CD4-positive, alpha-beta memory T cell (primary cell): ENCODE data around the gene SARS1. TPM values are rescaled to one million over a fixed set of nuclear protein-coding genes. Genes with fewer than 3 reads are reported as not detected.

Source experiments
- CTCF ChIA-PET: fragments of 350-600 bp; sonication (Branson Sonifier 250); formaldehyde crosslinking; loops from one replicate; lab custom pipeline; 2021; ENCODE audit warnings: inconsistent platforms; ENCODE audit not compliant: partially characterized antibody; lab: Charles Lee
- POLR2A ChIA-PET: fragments of 350-600 bp; sonication (Branson Sonifier 250); formaldehyde crosslinking; loops from one replicate; lab custom pipeline; 2021; ENCODE audit not compliant: partially characterized antibody; lab: Charles Lee
- DNase-seq, 5 donors: peaks; one replicate each; pipeline versions ENCODE4 v3.0.0 to v3.0.0-alpha.2; 2020 to 2022; ENCODE audit warnings: mixed read lengths in 1 of 5
- H3K27ac ChIP-seq: one replicate; pipeline ENCODE4 v1.7.0; 2013; ENCODE audit warnings: low read depth, low read length
- H3K27me3 ChIP-seq: 2 replicates; pipeline ENCODE4 v1.7.0; 2013; ENCODE audit warnings: mild to moderate bottlenecking, low read length, moderate library complexity; ENCODE audit not compliant: insufficient read depth
- H3K36me3 ChIP-seq: 2 replicates; pipeline ENCODE4 v1.7.0; 2013; ENCODE audit warnings: mild to moderate bottlenecking, low read length, moderate library complexity; ENCODE audit not compliant: insufficient read depth
- H3K4me1 ChIP-seq: 2 replicates; pipeline ENCODE4 v1.7.0; 2013; ENCODE audit warnings: mild to moderate bottlenecking, low read length, moderate library complexity; ENCODE audit not compliant: insufficient read depth
- H3K4me3 ChIP-seq, 2 donors: one replicate each; pipeline ENCODE4 v1.7.0; 2013; ENCODE audit warnings: low read length in 2 of 2, mild to moderate bottlenecking in 1 of 2
- H3K9me3 ChIP-seq, 2 donors: one replicate each; pipeline ENCODE4 v1.7.0; 2013; ENCODE audit warnings: low read length in 2 of 2, control low read depth in 1 of 2; ENCODE audit not compliant: control insufficient read depth in 1 of 2
- H3K27ac Mint-ChIP-seq, 7 donors: one replicate each; pipeline ENCODE4 v1.8.0; 2020 to 2021; ENCODE audit warnings: mixed read lengths in 7 of 7, mild to moderate bottlenecking in 6 of 7, inconsistent platforms in 3 of 7, moderate library complexity in 3 of 7
- H3K27me3 Mint-ChIP-seq, 2 donors: one replicate each; pipeline ENCODE4 v1.8.0; 2020 to 2021; ENCODE audit warnings: mixed read lengths in 2 of 2
- H3K36me3 Mint-ChIP-seq, 2 donors: one replicate each; pipeline ENCODE4 v1.8.0; 2020 to 2021; ENCODE audit warnings: mixed read lengths in 2 of 2, inconsistent platforms in 1 of 2, mild to moderate bottlenecking in 1 of 2
- H3K4me1 Mint-ChIP-seq, 4 donors: one replicate each; pipeline ENCODE4 v1.8.0; 2020 to 2021; ENCODE audit warnings: mixed read lengths in 4 of 4, mild to moderate bottlenecking in 1 of 4
- H3K4me3 Mint-ChIP-seq, 8 donors: one replicate each; pipeline ENCODE4 v1.8.0; 2020 to 2021; ENCODE audit warnings: mixed read lengths in 8 of 8, mild to moderate bottlenecking in 7 of 8, moderate library complexity in 6 of 8, inconsistent platforms in 3 of 8
- H3K9me3 Mint-ChIP-seq, 8 donors: one replicate each; pipeline ENCODE4 v1.8.0; 2020 to 2021; ENCODE audit warnings: mixed read lengths in 8 of 8, mild to moderate bottlenecking in 5 of 8, inconsistent platforms in 3 of 8, moderate library complexity in 1 of 8
- intact Hi-C: fragments of 100-400 bp; cut with micrococcal nuclease; formaldehyde crosslinking; loops from one replicate; pipeline ENCODE4 v1.15.1; 2023
- polyA plus RNA-seq, 2 donors: library from polyadenylated mRNA; unstranded; fragments of 300-500 nt; fragmentation: Illumina TruSeq; gene quantifications; one replicate each; pipeline ENCODE4 v1.2.3, GENCODE V29; 2021
- total RNA-seq, 2 experiments: library from RNA; stranded (reverse); gene quantifications; one replicate each; pipeline ENCODE4 v1.2.3, GENCODE V29; 2021

SARS1 gene
- total and polyA plus RNA-seq, 4 experiments from 2014 or later = 153 to 199 (median 184) TPM

GRCh38 chr1:109256971-109257681 is 43.4 kb downstream of the SARS1 start:
- no peak overlapping the region for H3K4me3 ChIP-seq
- no peaks in the 10 kb centered on the region for H3K9me3 ChIP-seq
- no peaks in the 10 kb centered on the region for H3K36me3 ChIP-seq
- Mint-ChIP-seq H3K27me3 (no peaks in the 10 kb centered on the region), H3K4me3 (no peak overlapping the region), H3K36me3 (no peaks in the 10 kb centered on the region), H3K4me1 (peaks cover 2 to 12% (median 5%) of the 10 kb centered on the region in 4 donors), H3K9me3 (peaks cover 0 to 3% (median 0%) of the 10 kb centered on the region in 8 donors), H3K27ac (peak overlapping the region in 1 of 7 donors; percentile 3)
- DNase-seq = no peak
- H3K27me3 ChIP-seq = no peaks in the 10 kb centered on the region
- H3K27ac ChIP-seq = no peak overlapping the region
- ChIA-PET CTCF (interaction anchor here (0.9 to 2.0 kb wide), 2 partner anchors 18 to 21 kb away, joined by 4 to 5 read pairs; no protein-coding TSS in a partner anchor), POLR2A (no interaction called here)
- intact Hi-C loops = no loop called here
- peaks cover 6% of the 10 kb centered on the region for H3K4me1 ChIP-seq

- peaks cover 6% of the 10 kb centered on the region for H3K4me1 ChIP-seq
- no peaks in the 10 kb centered on the region for H3K9me3 ChIP-seq
- no peak overlapping the region for H3K27ac Mint-ChIP-seq
- ChIA-PET POLR2A (no interaction called here), CTCF (interaction anchor here (2.0 kb wide), 1 partner anchor 19 kb away, joined by 5 read pairs; no protein-coding TSS in a partner anchor)
- H3K36me3 Mint-ChIP-seq = no peaks in the 10 kb centered on the region
- intact Hi-C loops = no loop called here
- no peaks in the 10 kb centered on the region for H3K27me3 Mint-ChIP-seq
- no peak overlapping the region for H3K4me3 ChIP-seq
- no peak overlapping the region for H3K4me3 Mint-ChIP-seq
- no peaks in the 10 kb centered on the region for H3K27me3 ChIP-seq
- no peaks in the 10 kb centered on the region for H3K36me3 ChIP-seq
- DNase-seq = peak in 1 of 5 donors; percentile 5
- no peak overlapping the region for H3K27ac ChIP-seq
- peaks cover 0 to 9% (median 2%) of the 10 kb centered on the region in 4 donors for H3K4me1 Mint-ChIP-seq
- peaks cover 0 to 3% (median 0%) of the 10 kb centered on the region in 8 donors for H3K9me3 Mint-ChIP-seq
These were observed 44.1 kb downstream of the SARS1 start for GRCh38 chr1:109257682-109258421.

- DNase-seq = peak in 1 of 5 donors; percentile 36
- no peak overlapping the region for H3K4me3 Mint-ChIP-seq
- H3K27ac Mint-ChIP-seq = no peak overlapping the region
- Histone ChIP-seq H3K4me3 (no peak overlapping the region), H3K4me1 (peaks cover 6% of the 10 kb centered on the region), H3K27me3 (no peaks in the 10 kb centered on the region), H3K36me3 (no peaks in the 10 kb centered on the region), H3K27ac (no peak overlapping the region), H3K9me3 (no peaks in the 10 kb centered on the region)
- peaks cover 0 to 2% of the 10 kb centered on the region in 2 donors for H3K27me3 Mint-ChIP-seq
- POLR2A ChIA-PET = interaction anchor here (1.2 kb wide), 1 partner anchor 141 kb away, joined by 4 read pairs; no protein-coding TSS in a partner anchor
- H3K9me3 Mint-ChIP-seq = peaks cover 0 to 3% (median 0%) of the 10 kb centered on the region in 8 donors
- no peaks in the 10 kb centered on the region for H3K36me3 Mint-ChIP-seq
- intact Hi-C loops = no loop called here
- H3K4me1 Mint-ChIP-seq = peaks cover 2 to 9% (median 3%) of the 10 kb centered on the region in 4 donors
- CTCF ChIA-PET = interaction anchor here (1.1 kb wide), 1 partner anchor 234 kb away, joined by 3 read pairs; no protein-coding TSS in a partner anchor
These were observed 45.1 kb downstream of the SARS1 start for GRCh38 chr1:109258481-109259466.

GRCh38 chr1:109259674-109260557 is 46.2 kb downstream of the SARS1 start:
- POLR2A ChIA-PET = interaction anchor here (1.2 kb wide), 1 partner anchor 140 kb away, joined by 4 read pairs; no protein-coding TSS in a partner anchor
- Mint-ChIP-seq H3K36me3 (no peaks in the 10 kb centered on the region), H3K4me3 (no peak overlapping the region), H3K27ac (peak overlapping the region in 1 of 7 donors; percentile 35), H3K27me3 (peaks cover 0 to 2% of the 10 kb centered on the region in 2 donors), H3K4me1 (peaks cover 2 to 9% (median 3%) of the 10 kb centered on the region in 4 donors), H3K9me3 (peaks cover 0 to 3% (median 0%) of the 10 kb centered on the region in 8 donors)
- CTCF ChIA-PET = interaction anchor here (0.6 to 1.6 kb wide), 5 partner anchors 17 to 272 kb away, joined by 3 to 5 read pairs (median 3); no protein-coding TSS in a partner anchor
- Histone ChIP-seq H3K27me3 (no peaks in the 10 kb centered on the region), H3K4me1 (no peaks in the 10 kb centered on the region), H3K36me3 (no peaks in the 10 kb centered on the region), H3K9me3 (no peaks in the 10 kb centered on the region), H3K4me3 (no peak overlapping the region), H3K27ac (no peak overlapping the region)
- intact Hi-C loops = loop anchor here (5.0 kb wide), 1 partner anchor 232 kb away; the partner anchor contains the start of gene CYB561D1
- no peak for DNase-seq

GRCh38 chr1:109261006-109261405 is 47.3 kb downstream of the SARS1 start:
- no peaks in the 10 kb centered on the region for H3K9me3 ChIP-seq
- H3K4me1 ChIP-seq = no peaks in the 10 kb centered on the region
- H3K4me1 Mint-ChIP-seq = peaks cover under 1 to 9% (median 3%) of the 10 kb centered on the region in 4 donors
- ChIA-PET POLR2A (no interaction called here), CTCF (interaction anchor here (0.6 to 1.6 kb wide), 6 partner anchors 16 to 271 kb away, joined by 3 to 5 read pairs (median 3); no protein-coding TSS in a partner anchor)
- intact Hi-C loops = loop anchor here (5.0 kb wide), 1 partner anchor 231 kb away; the partner anchor contains the start of gene CYB561D1
- H3K4me3 Mint-ChIP-seq = no peak overlapping the region
- H3K36me3 Mint-ChIP-seq = no peaks in the 10 kb centered on the region
- no peaks in the 10 kb centered on the region for H3K27me3 ChIP-seq
- peaks cover 0 to 2% of the 10 kb centered on the region in 2 donors for H3K27me3 Mint-ChIP-seq
- no peak overlapping the region for H3K4me3 ChIP-seq
- H3K36me3 ChIP-seq = no peaks in the 10 kb centered on the region
- no peak for DNase-seq
- no peak overlapping the region for H3K27ac ChIP-seq
- H3K9me3 Mint-ChIP-seq = peaks cover 0 to 3% (median 0%) of the 10 kb centered on the region in 8 donors
- H3K27ac Mint-ChIP-seq = no peak overlapping the region
